Neural cell (in vitro differentiated cells): ENCODE results near the gene PLEKHG7. TPM values are rescaled to one million over a fixed set of nuclear protein-coding genes. Genes with fewer than 3 reads are reported as not detected.

Experiments used
- H2AFZ ChIP-seq: fragments of 200-600, 300-800 bp; sonication (generic), shearing (Covaris generic); 2 replicates; pipeline ENCODE4 v1.6.0; 2014; ENCODE audit warnings: low read depth, mild to moderate bottlenecking, antibody characterized with exemption, low read length, moderate library complexity
- H3F3A ChIP-seq: fragments of 200-600 bp; shearing (Covaris generic); 2 replicates; pipeline ENCODE4 v1.6.1; 2016; ENCODE audit warnings: mild to moderate bottlenecking, moderate library complexity, mixed read lengths, antibody characterized with exemption, low read length; ENCODE audit not compliant: insufficient read depth, poor library complexity, severe bottlenecking
- H3K27ac ChIP-seq: fragments of 200-600, 300-800 bp; sonication (generic), shearing (Covaris generic); 2 replicates; pipeline ENCODE4 v1.5.1; 2014; ENCODE audit warnings: mild to moderate bottlenecking, low read length, moderate library complexity
- H3K27me3 ChIP-seq: fragments of 300-800, 200-600 bp; sonication (generic), shearing (Covaris generic); 2 replicates; pipeline ENCODE4 v1.6.0; 2014; ENCODE audit warnings: mild to moderate bottlenecking, low read depth, low read length, moderate library complexity; ENCODE audit not compliant: insufficient read depth
- H3K36me3 ChIP-seq: fragments of 300-800, 200-600 bp; sonication (generic), shearing (Covaris generic); 2 replicates; pipeline ENCODE4 v1.5.1; 2014; ENCODE audit warnings: mild to moderate bottlenecking, antibody characterized with exemption, low read length, moderate library complexity; ENCODE audit not compliant: insufficient read depth
- H3K4me2 ChIP-seq: fragments of 300-800, 200-600 bp; sonication (generic), shearing (Covaris generic); 2 replicates; pipeline ENCODE4 v1.6.0; 2014; ENCODE audit warnings: mild to moderate bottlenecking, low read length
- H3K4me3 ChIP-seq: fragments of 300-800, 200-600 bp; sonication (generic), shearing (Covaris generic); 2 replicates; pipeline ENCODE4 v1.5.1; 2014; ENCODE audit warnings: mild to moderate bottlenecking, low read length, moderate library complexity
- H3K79me2 ChIP-seq: fragments of 200-600 bp; shearing (Covaris generic); replicated peaks from 2 replicates; pipeline ENCODE4 v1.6.0; 2014; ENCODE audit warnings: mild to moderate bottlenecking, low read length, moderate library complexity; ENCODE audit not compliant: insufficient read depth
- H3K9ac ChIP-seq: fragments of 300-800, 200-600 bp; sonication (generic), shearing (Covaris generic); 2 replicates; pipeline ENCODE4 v1.6.1; 2016; ENCODE audit warnings: mild to moderate bottlenecking, low read length, mixed read lengths
- H3K9me2 ChIP-seq: fragments of 200-600 bp; shearing (Covaris generic); 2 replicates; pipeline ENCODE4 v1.6.1; 2016; ENCODE audit warnings: mild to moderate bottlenecking, low read length, mixed read lengths; ENCODE audit not compliant: insufficient read depth
- H3K9me3 ChIP-seq: fragments of 200-600, 300-800 bp; sonication (generic), shearing (Covaris generic); 2 replicates; pipeline ENCODE4 v1.6.1; 2016; ENCODE audit warnings: mild to moderate bottlenecking, mixed run types, low read length, moderate library complexity, mixed read lengths
- H4K20me1 ChIP-seq: fragments of 200-600 bp; shearing (Covaris generic); 2 replicates; pipeline ENCODE4 v1.6.1; 2016; ENCODE audit warnings: mild to moderate bottlenecking, mixed run types; ENCODE audit not compliant: insufficient read depth
- EP300 ChIP-seq: fragments of 450-650 bp; conservative IDR thresholded peaks from 2 replicates; pipeline ENCODE4 v1.6.1; 2014; ENCODE audit warnings: antibody characterized with exemption, mild to moderate bottlenecking, moderate library complexity; ENCODE audit not compliant: poor library complexity, severe bottlenecking
- EZH2 ChIP-seq: fragments of 200-600, 300-800 bp; shearing (Covaris generic), sonication (generic); IDR thresholded peaks from 2 replicates; pipeline ENCODE4 v1.6.1; 2014; ENCODE audit warnings: antibody characterized with exemption, low read length, borderline replicate concordance, mild to moderate bottlenecking; ENCODE audit not compliant: insufficient read depth, poor library complexity, severe bottlenecking
- MXI1 ChIP-seq: fragments of 450-650 bp; conservative IDR thresholded peaks from 2 replicates; pipeline ENCODE4 v1.6.1; 2014; ENCODE audit warnings: antibody characterized with exemption, mild to moderate bottlenecking; ENCODE audit not compliant: poor library complexity, severe bottlenecking
- POLR2AphosphoS5 ChIP-seq: IDR thresholded peaks from 2 replicates; pipeline ENCODE4 v1.6.1; 2012
- RAD21 ChIP-seq: fragments of 450-650 bp; conservative IDR thresholded peaks from 2 replicates; pipeline ENCODE4 v1.6.1; 2014; ENCODE audit warnings: antibody characterized with exemption, mild to moderate bottlenecking, moderate library complexity
- SMC3 ChIP-seq: fragments of 450-650 bp; conservative IDR thresholded peaks from 2 replicates; pipeline ENCODE4 v1.6.1; 2014; ENCODE audit warnings: antibody characterized with exemption, mild to moderate bottlenecking, moderate library complexity; ENCODE audit not compliant: poor library complexity
- TAF1 ChIP-seq: IDR thresholded peaks from 2 replicates; pipeline ENCODE4 v1.6.1; 2012; ENCODE audit warnings: low read depth
- polyA plus RNA-seq: library from polyadenylated mRNA; depleted of rRNA; stranded (reverse); fragments of >200 nt; gene quantifications from 2 replicates; pipeline ENCODE4 v1.2.3, GENCODE V29; 2014
- TF ChIP-seq, protein P1 (sequence below): fragments of 450-650 bp; IDR thresholded peaks from 2 replicates; pipeline ENCODE4 v1.5.1; 2014; ENCODE audit warnings: antibody characterized with exemption, mild to moderate bottlenecking, moderate library complexity; ENCODE audit not compliant: poor library complexity, severe bottlenecking
- TF ChIP-seq, protein P2 (sequence below): IDR thresholded peaks from 2 replicates; pipeline ENCODE4 v1.6.1; 2012; ENCODE audit warnings: borderline replicate concordance

The PLEKHG7 gene
- polyA plus RNA-seq, 1 donor from 2014 or later = not detected

DNA sequence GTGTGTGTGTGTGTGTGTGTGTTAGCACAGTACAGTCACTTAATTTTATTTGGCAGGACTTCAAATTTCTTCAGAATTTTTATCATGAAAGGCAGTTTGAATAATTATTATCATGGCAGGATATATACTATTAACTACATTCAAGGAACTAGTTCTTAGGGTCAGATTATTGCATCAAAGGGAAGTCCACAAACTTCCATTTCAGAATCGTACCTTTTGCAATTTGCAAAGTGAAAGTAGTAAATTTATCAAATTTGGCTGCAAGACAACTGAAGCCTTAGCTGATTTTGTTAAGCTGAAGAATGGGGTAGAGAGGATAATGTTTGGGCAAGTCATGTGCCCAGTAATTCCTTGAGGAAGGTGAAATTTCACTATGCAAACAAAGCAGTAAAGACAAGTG is 68.2 kb downstream of the PLEKHG7 start:
- no peaks in the 10 kb centered on the region for H3K9me3 ChIP-seq
- H3K4me2 ChIP-seq = no peak overlapping the region
- H3K36me3 ChIP-seq = no peaks in the 10 kb centered on the region
- no peak overlapping the region for H3K4me3 ChIP-seq
- no peak overlapping the region for H2AFZ ChIP-seq
- TF ChIP-seq, protein P1, sequence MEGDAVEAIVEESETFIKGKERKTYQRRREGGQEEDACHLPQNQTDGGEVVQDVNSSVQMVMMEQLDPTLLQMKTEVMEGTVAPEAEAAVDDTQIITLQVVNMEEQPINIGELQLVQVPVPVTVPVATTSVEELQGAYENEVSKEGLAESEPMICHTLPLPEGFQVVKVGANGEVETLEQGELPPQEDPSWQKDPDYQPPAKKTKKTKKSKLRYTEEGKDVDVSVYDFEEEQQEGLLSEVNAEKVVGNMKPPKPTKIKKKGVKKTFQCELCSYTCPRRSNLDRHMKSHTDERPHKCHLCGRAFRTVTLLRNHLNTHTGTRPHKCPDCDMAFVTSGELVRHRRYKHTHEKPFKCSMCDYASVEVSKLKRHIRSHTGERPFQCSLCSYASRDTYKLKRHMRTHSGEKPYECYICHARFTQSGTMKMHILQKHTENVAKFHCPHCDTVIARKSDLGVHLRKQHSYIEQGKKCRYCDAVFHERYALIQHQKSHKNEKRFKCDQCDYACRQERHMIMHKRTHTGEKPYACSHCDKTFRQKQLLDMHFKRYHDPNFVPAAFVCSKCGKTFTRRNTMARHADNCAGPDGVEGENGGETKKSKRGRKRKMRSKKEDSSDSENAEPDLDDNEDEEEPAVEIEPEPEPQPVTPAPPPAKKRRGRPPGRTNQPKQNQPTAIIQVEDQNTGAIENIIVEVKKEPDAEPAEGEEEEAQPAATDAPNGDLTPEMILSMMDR = no peak
- TF ChIP-seq RAD21 (no peak), TAF1 (no peak), EP300 (no peak), POLR2AphosphoS5 (no peak), SMC3 (no peak), MXI1 (no peak), EZH2 (no peak)
- TF ChIP-seq, protein P2, sequence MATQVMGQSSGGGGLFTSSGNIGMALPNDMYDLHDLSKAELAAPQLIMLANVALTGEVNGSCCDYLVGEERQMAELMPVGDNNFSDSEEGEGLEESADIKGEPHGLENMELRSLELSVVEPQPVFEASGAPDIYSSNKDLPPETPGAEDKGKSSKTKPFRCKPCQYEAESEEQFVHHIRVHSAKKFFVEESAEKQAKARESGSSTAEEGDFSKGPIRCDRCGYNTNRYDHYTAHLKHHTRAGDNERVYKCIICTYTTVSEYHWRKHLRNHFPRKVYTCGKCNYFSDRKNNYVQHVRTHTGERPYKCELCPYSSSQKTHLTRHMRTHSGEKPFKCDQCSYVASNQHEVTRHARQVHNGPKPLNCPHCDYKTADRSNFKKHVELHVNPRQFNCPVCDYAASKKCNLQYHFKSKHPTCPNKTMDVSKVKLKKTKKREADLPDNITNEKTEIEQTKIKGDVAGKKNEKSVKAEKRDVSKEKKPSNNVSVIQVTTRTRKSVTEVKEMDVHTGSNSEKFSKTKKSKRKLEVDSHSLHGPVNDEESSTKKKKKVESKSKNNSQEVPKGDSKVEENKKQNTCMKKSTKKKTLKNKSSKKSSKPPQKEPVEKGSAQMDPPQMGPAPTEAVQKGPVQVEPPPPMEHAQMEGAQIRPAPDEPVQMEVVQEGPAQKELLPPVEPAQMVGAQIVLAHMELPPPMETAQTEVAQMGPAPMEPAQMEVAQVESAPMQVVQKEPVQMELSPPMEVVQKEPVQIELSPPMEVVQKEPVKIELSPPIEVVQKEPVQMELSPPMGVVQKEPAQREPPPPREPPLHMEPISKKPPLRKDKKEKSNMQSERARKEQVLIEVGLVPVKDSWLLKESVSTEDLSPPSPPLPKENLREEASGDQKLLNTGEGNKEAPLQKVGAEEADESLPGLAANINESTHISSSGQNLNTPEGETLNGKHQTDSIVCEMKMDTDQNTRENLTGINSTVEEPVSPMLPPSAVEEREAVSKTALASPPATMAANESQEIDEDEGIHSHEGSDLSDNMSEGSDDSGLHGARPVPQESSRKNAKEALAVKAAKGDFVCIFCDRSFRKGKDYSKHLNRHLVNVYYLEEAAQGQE = no peak
- no peak overlapping the region for H3K9ac ChIP-seq
- no peaks in the 10 kb centered on the region for H4K20me1 ChIP-seq
- no peaks in the 10 kb centered on the region for H3F3A ChIP-seq
- no peaks in the 10 kb centered on the region for H3K9me2 ChIP-seq
- H3K27me3 ChIP-seq = no peaks in the 10 kb centered on the region
- no peak overlapping the region for H3K27ac ChIP-seq
- no peaks in the 10 kb centered on the region for H3K79me2 ChIP-seq

DNA sequence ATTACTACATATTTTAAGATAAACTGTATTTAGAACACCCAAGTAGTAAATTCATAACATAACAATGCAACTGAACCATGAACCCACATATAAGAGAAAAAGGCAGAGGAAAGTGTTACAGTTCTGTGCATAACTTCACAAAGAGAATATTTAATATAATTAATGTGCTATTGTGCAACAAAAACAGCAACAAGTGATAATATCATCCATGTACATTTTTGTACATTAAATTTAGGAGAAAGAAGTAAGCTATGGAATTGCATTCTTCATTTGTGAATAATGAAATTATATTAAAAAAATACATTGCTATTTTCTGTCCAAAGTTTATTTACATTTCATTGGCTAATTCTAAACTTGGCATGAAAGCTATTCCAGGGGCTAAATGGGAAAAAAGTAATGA is 72.6 kb downstream of the PLEKHG7 start:
- TF ChIP-seq MXI1 (no peak), SMC3 (no peak), RAD21 (no peak), EP300 (no peak), EZH2 (no peak), TAF1 (no peak), POLR2AphosphoS5 (no peak)
- TF ChIP-seq, protein P1 = no peak
- TF ChIP-seq, protein P2 = no peak
- no peaks in the 10 kb centered on the region for H3K27me3 ChIP-seq
- no peak overlapping the region for H3K4me2 ChIP-seq
- H3K79me2 ChIP-seq = no peaks in the 10 kb centered on the region
- no peak overlapping the region for H3K4me3 ChIP-seq
- no peak overlapping the region for H3K27ac ChIP-seq
- no peak overlapping the region for H3K9ac ChIP-seq
- H3K9me2 ChIP-seq = no peaks in the 10 kb centered on the region
- H4K20me1 ChIP-seq = no peaks in the 10 kb centered on the region
- H3K36me3 ChIP-seq = no peaks in the 10 kb centered on the region
- no peak overlapping the region for H2AFZ ChIP-seq
- H3F3A ChIP-seq = no peaks in the 10 kb centered on the region
- no peaks in the 10 kb centered on the region for H3K9me3 ChIP-seq
